Measurements from ENCODE around the gene MARCHF3.

DNA sequence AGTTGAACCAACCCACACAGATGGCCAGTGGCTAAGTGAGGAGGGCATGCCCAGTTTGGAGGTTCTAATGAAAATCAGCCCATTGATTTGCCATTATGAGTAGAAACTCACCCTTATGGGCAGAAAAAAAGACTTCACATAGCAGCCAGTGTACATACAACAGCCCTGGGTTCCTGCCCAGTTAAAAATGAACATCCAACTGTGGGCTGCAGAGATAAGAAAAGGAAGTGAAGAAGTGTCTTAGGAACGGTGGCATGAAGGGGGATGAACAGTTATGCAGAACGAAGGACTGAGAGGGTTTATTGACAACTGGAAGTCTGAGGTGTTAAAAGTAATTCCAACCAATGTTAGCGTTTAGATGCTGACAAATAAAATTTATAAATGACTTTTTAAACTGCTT lies 118.4 kb downstream of the MARCHF3 start:
- TF ChIP-seq, protein P1, sequence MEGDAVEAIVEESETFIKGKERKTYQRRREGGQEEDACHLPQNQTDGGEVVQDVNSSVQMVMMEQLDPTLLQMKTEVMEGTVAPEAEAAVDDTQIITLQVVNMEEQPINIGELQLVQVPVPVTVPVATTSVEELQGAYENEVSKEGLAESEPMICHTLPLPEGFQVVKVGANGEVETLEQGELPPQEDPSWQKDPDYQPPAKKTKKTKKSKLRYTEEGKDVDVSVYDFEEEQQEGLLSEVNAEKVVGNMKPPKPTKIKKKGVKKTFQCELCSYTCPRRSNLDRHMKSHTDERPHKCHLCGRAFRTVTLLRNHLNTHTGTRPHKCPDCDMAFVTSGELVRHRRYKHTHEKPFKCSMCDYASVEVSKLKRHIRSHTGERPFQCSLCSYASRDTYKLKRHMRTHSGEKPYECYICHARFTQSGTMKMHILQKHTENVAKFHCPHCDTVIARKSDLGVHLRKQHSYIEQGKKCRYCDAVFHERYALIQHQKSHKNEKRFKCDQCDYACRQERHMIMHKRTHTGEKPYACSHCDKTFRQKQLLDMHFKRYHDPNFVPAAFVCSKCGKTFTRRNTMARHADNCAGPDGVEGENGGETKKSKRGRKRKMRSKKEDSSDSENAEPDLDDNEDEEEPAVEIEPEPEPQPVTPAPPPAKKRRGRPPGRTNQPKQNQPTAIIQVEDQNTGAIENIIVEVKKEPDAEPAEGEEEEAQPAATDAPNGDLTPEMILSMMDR (conservative IDR thresholded peaks at IDR 0.05; ENCODE audit: low read depth, low read length): no peak
- TF ChIP-seq EZH2 (IDR thresholded peaks at IDR 0.05; ENCODE audit: borderline replicate concordance, low read depth, low read length, poor library complexity, severe bottlenecking): no peak

Measured in A673 (cell line).